SIG-M5 treated with dmso at 0.1 percent for 504 hours (cell line): ENCODE data around the gene SAMD5.
"Not testable (repeated sequence)": the region's sequence is repeated elsewhere in the genome, so short reads cannot be mapped to it uniquely, and the experiment has no call there.

Experiments
- DNase-seq: peaks from one replicate; lab custom pipeline; 2025; ENCODE audit not compliant: unreplicated experiment; lab: John Stamatoyannopoulos, UW

SAMD5 gene

DNA sequence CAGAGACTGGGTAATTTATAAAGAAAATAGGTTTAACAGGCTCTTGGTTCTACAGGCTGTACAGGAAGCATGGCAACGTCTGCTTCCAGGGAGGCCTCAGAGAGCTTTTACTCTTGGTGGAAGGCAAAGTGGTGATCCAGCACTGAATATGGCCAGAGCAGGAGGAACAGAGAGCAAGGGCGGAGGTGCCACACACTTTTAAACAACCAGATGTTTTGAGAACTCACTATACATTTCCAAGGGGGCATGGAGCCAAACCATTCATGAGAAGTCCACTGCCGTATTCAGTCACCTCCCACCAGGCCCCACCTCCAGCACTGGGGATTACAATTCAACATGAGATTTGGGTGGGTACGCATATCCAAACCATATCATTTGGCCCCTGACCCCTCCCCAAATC, 18.7 kb downstream of the SAMD5 start:
- no peak for DNase-seq

DNA sequence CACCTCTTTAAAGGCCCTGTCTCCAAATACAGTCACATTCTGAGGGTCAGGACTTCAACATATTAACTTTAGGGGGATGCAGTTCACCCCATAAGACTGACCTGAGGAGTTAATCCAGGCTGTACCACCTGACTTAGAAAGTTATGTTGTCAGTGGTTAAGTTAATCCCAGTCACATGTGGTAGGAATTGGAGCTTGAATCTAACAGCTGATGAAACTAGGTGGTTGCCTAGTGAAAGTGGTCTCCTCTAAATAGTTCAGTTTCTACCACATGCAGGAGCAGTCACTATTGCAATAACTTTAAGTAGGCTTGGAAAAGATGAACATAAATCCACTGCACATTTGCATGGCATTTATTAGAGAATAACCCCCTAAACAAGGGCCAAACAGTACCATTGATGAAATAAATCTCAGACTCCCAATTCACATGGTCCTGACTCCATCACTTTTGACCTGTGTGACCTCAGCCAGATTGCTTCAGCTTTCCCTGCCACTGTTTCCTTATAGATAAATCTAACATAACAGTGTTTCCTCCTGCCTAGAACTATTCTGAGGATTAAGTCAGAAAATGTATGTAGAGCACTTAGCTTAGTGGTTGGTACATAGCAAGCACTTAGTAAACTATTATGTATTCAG, 20.1 kb downstream of the SAMD5 start:
- DNase-seq = no peak

DNA sequence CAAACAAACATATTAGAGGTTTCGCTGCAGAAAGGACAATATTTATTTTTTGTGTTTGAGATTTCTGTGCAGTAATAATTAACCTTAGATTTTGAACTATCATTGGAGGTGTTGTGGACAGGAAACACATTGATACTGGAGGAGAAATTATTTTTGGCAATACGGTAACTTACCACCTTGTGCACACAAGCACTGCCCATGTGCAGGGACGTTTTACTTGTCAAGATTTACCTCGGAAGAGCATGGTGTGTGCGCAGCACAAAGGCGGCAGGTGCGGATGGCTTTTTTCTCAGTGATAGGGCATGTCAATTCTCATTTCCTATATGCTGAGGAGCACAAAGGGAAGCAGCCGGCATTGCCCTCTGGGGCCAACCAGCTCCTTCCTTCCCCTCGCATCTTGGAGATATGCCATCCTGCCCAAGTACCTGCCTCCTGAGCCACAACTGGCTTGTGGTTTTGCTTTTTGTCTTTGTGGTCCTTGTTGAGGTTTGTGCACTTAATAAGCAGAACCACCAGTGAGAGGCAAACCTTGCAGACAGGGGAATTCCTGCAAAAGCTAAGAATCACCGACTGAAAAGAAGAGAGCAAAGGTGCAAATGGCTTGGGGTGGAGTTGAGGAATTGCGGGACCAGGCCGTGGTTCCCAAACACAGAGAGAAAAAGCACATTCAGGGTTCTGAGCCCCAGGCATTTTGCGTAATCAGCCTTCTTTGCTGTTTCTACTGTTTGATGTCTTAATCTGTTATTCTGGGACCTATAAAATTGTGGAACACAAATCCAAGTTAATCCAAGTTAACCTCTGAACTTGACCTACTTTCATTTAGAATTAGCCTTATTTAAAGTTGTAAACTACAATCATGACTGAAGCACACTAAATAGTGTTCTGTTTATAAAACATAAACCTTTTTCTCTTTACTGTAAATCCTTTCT, 21.9 kb downstream of the SAMD5 start:
- DNase-seq = no peak

- DNase-seq = no peak
Observed at GRCh38 chr6:147531321-147531720, 22.8 kb downstream of the SAMD5 start.

DNA sequence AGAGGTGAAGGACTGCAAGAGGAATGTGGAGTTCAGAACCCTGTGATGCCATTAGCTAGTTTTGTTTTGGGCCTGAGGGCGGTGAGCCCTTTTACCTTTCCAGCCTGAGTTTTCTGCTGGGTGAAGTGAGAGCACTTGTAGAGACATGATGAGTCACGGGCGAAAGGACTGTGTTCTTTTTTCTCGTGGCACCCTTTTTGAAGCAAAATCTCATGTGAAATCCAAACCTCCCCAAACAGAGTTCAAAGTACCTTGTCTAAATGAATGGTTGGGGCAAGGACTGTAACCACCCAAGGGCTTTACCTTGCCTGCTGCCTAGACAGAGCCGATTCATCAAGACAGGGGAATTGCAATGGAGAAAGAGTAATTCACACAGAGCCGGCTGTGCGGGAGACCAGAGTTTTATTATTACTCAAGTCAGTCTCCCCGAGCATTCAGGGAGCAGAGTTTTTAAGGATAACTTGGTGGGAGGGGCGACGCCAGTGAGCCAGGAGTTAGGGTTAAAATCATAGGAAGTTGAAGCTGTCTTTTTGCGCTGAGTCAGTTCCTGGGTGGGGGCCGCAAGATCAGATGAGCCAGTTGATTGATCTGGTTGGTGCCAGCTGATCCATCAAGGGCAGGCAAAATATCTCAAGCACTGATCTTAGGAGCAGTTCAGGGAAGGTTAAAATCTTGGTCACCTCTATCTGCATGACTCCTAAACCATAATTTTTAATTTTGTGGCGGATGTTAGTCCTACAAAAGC, 25.8 kb downstream of the SAMD5 start:
- no peak for DNase-seq

GRCh38 chr6:147538821-147539220, 30.3 kb downstream of the SAMD5 start:
- no peak for DNase-seq

- no peak for DNase-seq
Observed at GRCh38 chr6:147540075-147540474, 31.6 kb downstream of the SAMD5 start.

- not testable (repeated sequence) for DNase-seq
Observed at GRCh38 chr6:147542436-147542835, 33.9 kb downstream of the SAMD5 start.

GRCh38 chr6:147544420-147544819, 35.9 kb downstream of the SAMD5 start:
- DNase-seq = no peak

GRCh38 chr6:147546501-147547368, 38.2 kb downstream of the SAMD5 start:
- DNase-seq = no peak

- DNase-seq = no peak
Observed at GRCh38 chr6:147547369-147547902, 38.9 kb downstream of the SAMD5 start.

DNA sequence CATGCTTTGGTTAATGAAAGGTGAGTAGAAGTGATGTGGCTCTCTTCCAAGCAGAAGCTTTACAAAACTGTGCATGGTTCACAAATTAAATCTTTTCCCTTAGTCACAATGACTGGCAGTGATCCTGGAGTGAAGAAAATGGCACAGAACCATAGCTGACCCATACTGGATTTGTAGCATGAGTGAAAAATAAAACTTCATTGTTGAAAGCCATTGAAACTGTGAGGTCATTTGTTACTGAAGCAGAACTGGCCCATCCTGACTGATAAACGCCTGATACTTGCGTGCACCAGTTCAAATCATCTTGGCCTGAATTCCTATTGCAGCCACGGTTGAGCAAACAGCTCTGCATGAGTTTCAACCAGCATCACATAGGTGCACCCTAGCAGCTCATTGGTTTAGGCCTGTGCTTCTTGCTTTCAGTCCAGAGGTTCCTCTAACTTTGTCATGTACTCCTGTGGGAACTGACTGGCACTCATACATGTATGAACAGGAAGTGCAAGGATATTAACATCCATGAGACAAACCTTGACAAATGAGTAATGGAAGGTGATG, 40.5 kb downstream of the SAMD5 start:
- no peak for DNase-seq

GRCh38 chr6:147549531-147549930, 41.0 kb downstream of the SAMD5 start:
- DNase-seq = no peak

- no peak for DNase-seq
Observed at GRCh38 chr6:147551976-147552375, 43.5 kb downstream of the SAMD5 start.

GRCh38 chr6:147553099-147553498, 44.6 kb downstream of the SAMD5 start:
- DNase-seq = no peak

GRCh38 chr6:147554281-147554680, 45.8 kb downstream of the SAMD5 start:
- DNase-seq = no peak

GRCh38 chr6:147559006-147559405, 50.5 kb downstream of the SAMD5 start:
- DNase-seq = no peak

DNA sequence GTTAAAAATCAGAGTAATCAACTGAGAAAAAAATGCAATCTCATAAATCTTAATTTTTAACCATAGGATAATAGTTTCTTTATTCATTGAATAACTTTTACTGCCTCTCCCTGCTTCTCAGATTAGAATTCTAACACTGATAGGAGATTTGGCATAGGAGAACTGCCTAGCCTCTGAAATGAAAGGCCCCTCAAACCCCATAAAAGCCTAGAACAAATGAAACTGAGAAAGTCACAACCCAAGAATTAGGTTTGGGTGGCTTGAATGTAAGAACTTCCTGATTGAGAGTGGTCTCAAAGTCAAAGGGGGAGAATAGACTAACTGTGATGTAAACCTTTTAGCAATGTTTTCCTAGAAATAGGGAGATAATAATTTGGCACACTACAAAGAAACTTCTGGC, 52.2 kb downstream of the SAMD5 start:
- no peak for DNase-seq

DNA sequence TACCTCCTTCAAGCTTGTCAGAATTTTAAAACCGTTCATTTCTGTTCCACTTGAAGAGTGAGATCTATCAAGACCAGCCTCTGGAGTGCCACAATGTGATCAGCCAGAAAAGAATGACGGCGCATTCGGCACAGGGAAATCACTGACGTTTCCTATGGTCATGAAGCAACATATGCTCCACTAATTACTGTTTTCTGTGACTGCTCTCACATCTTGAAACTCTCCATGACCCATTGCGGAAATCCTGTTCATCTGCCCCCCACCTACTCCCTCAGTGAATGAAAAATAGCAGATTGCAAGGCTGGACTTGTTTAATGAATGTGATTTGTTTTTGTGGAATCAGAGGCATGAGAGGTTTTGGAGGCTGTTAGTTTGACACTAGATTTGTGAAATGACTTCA, 53.2 kb downstream of the SAMD5 start:
- DNase-seq = no peak

GRCh38 chr6:147563472-147563871, 55.0 kb downstream of the SAMD5 start:
- DNase-seq = no peak
